Mesenchymal stem cell (in vitro differentiated cells and primary cell): ENCODE measurements around the gene SENP3.

Experiments
- DNase-seq: peaks from one replicate; pipeline ENCODE4 v3.0.0-alpha.2; 2013
- H2AFZ ChIP-seq: one replicate; pipeline ENCODE4 v1.6.1; 2013; ENCODE audit warnings: low read depth, mild to moderate bottlenecking, control low read depth, inconsistent platforms, low read length, moderate library complexity
- H2AK5ac ChIP-seq: 2 replicates; pipeline ENCODE4 v1.6.1; 2013; ENCODE audit warnings: low read length, moderate library complexity, mild to moderate bottlenecking, inconsistent platforms; ENCODE audit not compliant: severe bottlenecking
- H2BK120ac ChIP-seq: one replicate; pipeline ENCODE4 v1.6.1; 2013; ENCODE audit warnings: low read depth, mild to moderate bottlenecking, inconsistent platforms, low read length, moderate library complexity
- H2BK12ac ChIP-seq, 2 experiments: one replicate each; pipeline ENCODE4 v1.6.1; 2013; ENCODE audit warnings: inconsistent platforms in 2 of 2, low read length in 2 of 2, mild to moderate bottlenecking in 2 of 2, moderate library complexity in 2 of 2, control low read depth in 1 of 2
- H2BK15ac ChIP-seq: one replicate; pipeline ENCODE4 v1.6.1; 2013; ENCODE audit warnings: mild to moderate bottlenecking, low read depth, inconsistent platforms; ENCODE audit not compliant: poor library complexity, severe bottlenecking
- H2BK5ac ChIP-seq: 2 replicates; pipeline ENCODE4 v1.6.1; 2013; ENCODE audit warnings: low read depth, mild to moderate bottlenecking, low read length, control low read depth, inconsistent platforms; ENCODE audit not compliant: poor library complexity, severe bottlenecking
- H3K14ac ChIP-seq, 2 experiments: one replicate each; pipeline ENCODE4 v1.6.1; 2013; ENCODE audit warnings: inconsistent platforms in 2 of 2, low read length in 2 of 2, control low read depth in 1 of 2, mild to moderate bottlenecking in 1 of 2, moderate library complexity in 1 of 2
- H3K18ac ChIP-seq, 2 experiments: one replicate each; pipeline ENCODE4 v1.6.1; 2013; ENCODE audit warnings: inconsistent platforms in 2 of 2, low read length in 2 of 2, control low read depth in 1 of 2, low read depth in 1 of 2, mild to moderate bottlenecking in 1 of 2
- H3K23ac ChIP-seq, 2 experiments: one replicate each; pipeline ENCODE4 v1.6.1; 2013; ENCODE audit warnings: inconsistent platforms in 2 of 2, low read length in 2 of 2, mild to moderate bottlenecking in 2 of 2, moderate library complexity in 2 of 2, control low read depth in 1 of 2
- H3K27ac ChIP-seq: 2 replicates; pipeline ENCODE4 v1.5.1; 2013; ENCODE audit warnings: mild to moderate bottlenecking, moderate library complexity, low read length, control low read depth, inconsistent platforms; ENCODE audit not compliant: poor library complexity, severe bottlenecking
- H3K27me3 ChIP-seq, 2 experiments: 2 replicates each; pipeline versions ENCODE4 v1.6.1 to v1.7.0; 2013; ENCODE audit warnings: low read length in 2 of 2, mild to moderate bottlenecking in 2 of 2, moderate library complexity in 2 of 2, control low read depth in 1 of 2, inconsistent platforms in 1 of 2; ENCODE audit not compliant: control insufficient read depth in 1 of 2, insufficient read depth in 1 of 2
- H3K36me3 ChIP-seq, 2 experiments: 2 replicates each; pipeline versions ENCODE4 v1.6.1 to v1.7.0; 2013; ENCODE audit warnings: low read length in 2 of 2, control low read depth in 1 of 2, inconsistent platforms in 1 of 2, low read depth in 1 of 2, mild to moderate bottlenecking in 1 of 2; ENCODE audit not compliant: insufficient read depth in 2 of 2, control insufficient read depth in 1 of 2
- H3K4ac ChIP-seq, 2 experiments: one replicate each; pipeline ENCODE4 v1.6.1; 2013; ENCODE audit warnings: inconsistent platforms in 2 of 2, low read length in 2 of 2, mild to moderate bottlenecking in 2 of 2, moderate library complexity in 2 of 2, control low read depth in 1 of 2, low read depth in 1 of 2
- H3K4me1 ChIP-seq: 2 replicates; pipeline ENCODE4 v1.6.1; 2013; ENCODE audit warnings: low read depth, low read length, control low read depth; ENCODE audit not compliant: control insufficient read depth, insufficient read depth
- H3K4me2 ChIP-seq: 2 replicates; pipeline ENCODE4 v1.6.1; 2013; ENCODE audit warnings: low read length, mild to moderate bottlenecking, inconsistent platforms; ENCODE audit not compliant: poor library complexity, severe bottlenecking
- H3K4me3 ChIP-seq, 2 experiments: 2 replicates each; pipeline versions ENCODE4 v1.5.1 to v1.7.0; 2013; ENCODE audit warnings: low read length in 2 of 2, mild to moderate bottlenecking in 2 of 2, control low read depth in 1 of 2, low read depth in 1 of 2; ENCODE audit not compliant: insufficient read depth in 1 of 2
- H3K79me1 ChIP-seq: replicated peaks from 2 replicates; pipeline ENCODE4 v1.6.1; 2013; ENCODE audit warnings: mild to moderate bottlenecking, control low read depth, low read length, inconsistent platforms; ENCODE audit not compliant: poor library complexity, severe bottlenecking
- H3K9ac ChIP-seq: 2 replicates; pipeline ENCODE4 v1.7.0; 2013; ENCODE audit warnings: mild to moderate bottlenecking, low read length, moderate library complexity
- H3K9me3 ChIP-seq: 2 replicates; pipeline ENCODE4 v1.7.0; 2013; ENCODE audit warnings: mild to moderate bottlenecking, low read length; ENCODE audit not compliant: control insufficient read depth
- H4K8ac ChIP-seq: one replicate; pipeline ENCODE4 v1.6.1; 2013; ENCODE audit warnings: inconsistent platforms, mild to moderate bottlenecking, low read length, moderate library complexity
- H4K91ac ChIP-seq: one replicate; pipeline ENCODE4 v1.6.1; 2013; ENCODE audit warnings: mild to moderate bottlenecking, low read length, inconsistent platforms
- WGBS: methylation state at CpG from one replicate; pipeline ENCODE4 v1.1.7; 2013; ENCODE audit warnings: mixed read lengths; 5-methylcytosine and 5-hydroxymethylcytosine counted together

SENP3 gene

DNA sequence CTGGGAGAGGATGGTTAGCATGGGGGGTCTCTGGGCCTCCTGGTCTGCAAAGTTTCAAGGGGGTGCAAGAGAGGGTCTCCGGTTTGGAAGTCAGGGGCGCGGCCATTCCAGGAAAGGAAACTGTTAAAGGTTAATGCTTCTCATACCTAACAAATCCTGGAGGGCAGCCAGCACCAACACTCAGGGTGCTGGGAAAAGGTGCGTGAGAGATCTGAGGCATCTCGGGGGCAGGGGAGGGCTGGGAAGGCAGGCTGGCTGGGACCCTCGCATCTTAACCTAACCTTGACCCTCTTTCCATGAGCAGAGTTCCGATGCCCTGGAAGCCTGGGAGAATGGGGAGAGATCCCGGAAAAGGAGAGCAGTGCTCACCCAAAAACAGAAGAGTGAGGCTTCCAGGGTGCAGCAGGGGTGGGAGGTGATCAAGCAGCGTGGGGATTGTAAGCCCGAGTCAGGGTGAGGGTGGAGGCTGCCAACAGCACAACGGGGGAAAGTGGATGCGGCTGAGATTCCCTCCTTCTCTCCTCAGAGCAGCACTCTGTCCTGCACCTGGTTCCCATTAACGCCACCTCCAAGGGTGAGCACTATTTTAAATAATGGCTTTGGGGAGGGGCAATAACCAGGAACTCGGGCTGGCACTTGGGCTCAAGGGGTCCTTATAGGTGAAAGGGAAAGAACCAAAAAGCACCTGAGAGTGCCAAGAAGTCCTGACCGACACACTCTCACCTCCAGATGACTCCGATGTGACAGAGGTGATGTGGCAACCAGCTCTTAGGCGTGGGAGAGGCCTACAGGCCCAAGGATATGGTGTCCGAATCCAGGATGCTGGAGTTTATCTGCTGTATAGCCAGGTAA, 2.2 kb upstream of the SENP3 start:
- DNase-seq, result no peak
- Histone ChIP-seq H3K18ac (no peak overlapping the region), H2AK5ac (no peak overlapping the region), H3K4me1 (peaks cover 25% of the 10 kb centered on the region), H3K4me2 (no peak overlapping the region), H3K36me3 (peaks cover 9 to 14% of the 10 kb centered on the region in 2 experiments), H3K14ac (no peak overlapping the region), H2BK15ac (no peak overlapping the region), H3K27ac (no peak overlapping the region), H3K23ac (no peak overlapping the region), H2BK120ac (no peak overlapping the region), H3K4ac (no peak overlapping the region), H3K9me3 (no peaks in the 10 kb centered on the region), H2BK5ac (no peak overlapping the region), H2BK12ac (no peak overlapping the region), H3K79me1 (peaks cover 6% of the 10 kb centered on the region), H4K8ac (no peak overlapping the region), H2AFZ (no peak overlapping the region), H4K91ac (no peak overlapping the region), H3K27me3 (no peaks in the 10 kb centered on the region), H3K4me3 (peak overlapping the region in 1 of 2 experiments; percentile 96), H3K9ac (peak overlapping the region; percentile 85)
- 91% methylated on average over 13 of the region's 18 CpGs for WGBS

DNA sequence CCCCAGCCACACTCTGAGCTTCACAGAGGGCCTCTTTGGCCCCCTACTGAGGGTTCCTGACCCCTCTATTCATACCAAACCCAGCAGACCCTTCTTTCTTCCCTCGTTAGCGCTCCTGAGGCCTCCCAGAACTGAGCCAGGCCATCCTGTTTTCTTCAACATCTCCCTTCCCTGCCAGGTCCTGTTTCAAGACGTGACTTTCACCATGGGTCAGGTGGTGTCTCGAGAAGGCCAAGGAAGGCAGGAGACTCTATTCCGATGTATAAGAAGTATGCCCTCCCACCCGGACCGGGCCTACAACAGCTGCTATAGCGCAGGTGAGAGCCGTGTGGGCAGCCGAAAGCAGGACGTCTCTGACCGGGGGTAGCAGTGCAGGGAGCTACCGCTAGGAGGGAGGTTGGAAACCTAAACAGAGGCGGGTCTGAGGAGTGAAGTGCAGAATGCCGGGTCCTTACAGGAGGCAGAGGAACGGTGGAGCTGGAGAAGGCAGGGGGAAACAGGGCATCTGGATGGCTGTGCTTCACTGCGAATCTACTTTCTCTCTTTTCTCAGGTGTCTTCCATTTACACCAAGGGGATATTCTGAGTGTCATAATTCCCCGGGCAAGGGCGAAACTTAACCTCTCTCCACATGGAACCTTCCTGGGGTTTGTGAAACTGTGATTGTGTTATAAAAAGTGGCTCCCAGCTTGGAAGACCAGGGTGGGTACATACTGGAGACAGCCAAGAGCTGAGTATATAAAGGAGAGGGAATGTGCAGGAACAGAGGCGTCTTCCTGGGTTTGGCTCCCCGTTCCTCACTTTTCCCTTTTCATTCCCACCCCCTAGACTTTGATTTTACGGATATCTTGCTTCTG, 1.3 kb upstream of the SENP3 start:
- WGBS, result 18% methylated on average over 17 of the region's 22 CpGs

GRCh38 chr17:7561028-7561575, 617 bp upstream of the SENP3 start:
- Histone ChIP-seq H3K79me1 (peaks cover 16% of the 10 kb centered on the region), H2AK5ac (no peak overlapping the region), H3K4me2 (peak overlapping the region; percentile 82), H3K27ac (peak overlapping the region; percentile 33), H3K27me3 (no peaks in the 10 kb centered on the region), H3K36me3 (peaks cover 24 to 27% of the 10 kb centered on the region in 2 experiments), H3K4ac (no peak overlapping the region), H4K8ac (peak overlapping the region; percentile 56), H4K91ac (no peak overlapping the region), H3K4me3 (peak overlapping the region; percentile 79 to 96), H3K23ac (no peak overlapping the region), H2BK15ac (no peak overlapping the region), H2BK12ac (no peak overlapping the region), H3K14ac (no peak overlapping the region), H3K9me3 (no peaks in the 10 kb centered on the region), H3K4me1 (peaks cover 26% of the 10 kb centered on the region), H3K18ac (peak overlapping the region in 1 of 2 experiments; percentile 69), H2BK5ac (no peak overlapping the region), H2BK120ac (no peak overlapping the region), H3K9ac (peak overlapping the region; percentile 85), H2AFZ (peak overlapping the region; percentile 87)
- WGBS, result under 1% methylated on average over 28 of the region's 32 CpGs
- peak; percentile 87 for DNase-seq

More for the DNA sequence above, 1.3 kb upstream of the SENP3 start:
- no peak overlapping the region for H2BK12ac ChIP-seq
- H3K4me2 ChIP-seq, result peak overlapping the region; percentile 82
- H4K91ac ChIP-seq, result no peak overlapping the region
- H3K9ac ChIP-seq, result peak overlapping the region; percentile 85
- peak overlapping the region in 1 of 2 experiments; percentile 54 for H3K18ac ChIP-seq
- H3K36me3 ChIP-seq, result peaks cover 17 to 22% of the 10 kb centered on the region in 2 experiments
- peak overlapping the region in 1 of 2 experiments; percentile 30 for H3K4ac ChIP-seq
- no peak overlapping the region for H2BK5ac ChIP-seq
- no peak overlapping the region for H3K23ac ChIP-seq
- no peak overlapping the region for H3K14ac ChIP-seq
- no peak overlapping the region for H2BK120ac ChIP-seq
- peak overlapping the region; percentile 56 for H4K8ac ChIP-seq
- no peak overlapping the region for H2BK15ac ChIP-seq
- peaks cover 26% of the 10 kb centered on the region for H3K4me1 ChIP-seq
- peak overlapping the region; percentile 30 for H3K27ac ChIP-seq
- H3K4me3 ChIP-seq, result peak overlapping the region in 1 of 2 experiments; percentile 96
- DNase-seq, result peak; percentile 72
- H2AK5ac ChIP-seq, result no peak overlapping the region
- no peaks in the 10 kb centered on the region for H3K9me3 ChIP-seq
- no peaks in the 10 kb centered on the region for H3K27me3 ChIP-seq
- no peak overlapping the region for H2AFZ ChIP-seq
- peaks cover 13% of the 10 kb centered on the region for H3K79me1 ChIP-seq
